ENCODE measurements around the gene ADAM15. TPM values are rescaled to one million over a fixed set of nuclear protein-coding genes. Genes with fewer than 3 reads are reported as not detected.

Gene ADAM15
- total and polyA plus RNA-seq, 4 donors = 49.5 to 233 (median 160) TPM

DNA sequence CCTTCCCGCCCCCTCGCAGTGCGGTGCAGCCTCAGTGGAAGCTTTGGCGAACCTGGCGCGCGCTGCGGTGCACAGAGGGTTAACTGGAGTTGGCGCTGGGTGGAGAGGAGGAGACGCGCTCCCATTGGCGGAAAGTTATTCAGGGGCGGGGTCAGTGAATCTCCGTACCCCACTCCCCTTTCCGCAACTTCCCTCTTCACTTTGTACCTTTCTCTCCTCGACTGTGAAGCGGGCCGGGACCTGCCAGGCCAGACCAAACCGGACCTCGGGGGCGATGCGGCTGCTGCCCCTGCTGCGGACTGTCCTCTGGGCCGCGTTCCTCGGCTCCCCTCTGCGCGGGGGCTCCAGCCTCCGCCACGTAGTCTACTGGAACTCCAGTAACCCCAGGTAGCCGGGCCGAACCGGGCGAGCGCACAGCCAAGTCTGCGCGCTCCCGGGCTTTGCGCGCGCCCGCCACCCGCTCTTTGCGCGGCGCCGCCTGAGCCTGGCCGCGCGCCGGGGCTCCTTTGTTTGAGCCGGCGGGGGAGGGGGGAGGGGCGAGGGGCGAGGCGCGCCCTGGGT lies 12.5 kb downstream of the ADAM15 start, which contains the start of gene EFNA4:
TSS of gene EFNA4 (plus strand) at position 191 of the 561 bp plus-strand sequence. CDS start at position 275, 84 bp downstream.
- Histone ChIP-seq H3K9ac (ENCODE audit: insufficient read depth in 1 of 2, low read length in 2 of 2) (peak within 1 kb of the TSS; percentile 46 to 90), H3K9me3 (ENCODE audit: control insufficient read depth in 4 of 4, insufficient read depth in 3 of 4, low read length in 3 of 4) (no peaks in the 10 kb centered on the region), H3K4me1 (ENCODE audit: control insufficient read depth in 5 of 5, insufficient read depth in 5 of 5, low read length in 5 of 5) (peaks cover 0 to 31% (median 10%) of the 10 kb centered on the region in 5 donors), H3K27ac (ENCODE audit: low read depth in 1 of 2, low read length in 1 of 2) (peak within 1 kb of the TSS; percentile 81 to 89), H3K4me3 (peak within 1 kb of the TSS; percentile 67), H3K27me3 (ENCODE audit: control insufficient read depth in 3 of 3, insufficient read depth in 3 of 3, low read length in 2 of 3) (peaks cover 0 to 4% (median 0%) of the 10 kb centered on the region in 3 donors), H3K36me3 (ENCODE audit: control insufficient read depth in 4 of 4, insufficient read depth in 4 of 4, low read length in 4 of 4) (peaks cover 0 to 15% (median 6%) of the 10 kb centered on the region in 4 donors)
- TF ChIP-seq, protein P1, sequence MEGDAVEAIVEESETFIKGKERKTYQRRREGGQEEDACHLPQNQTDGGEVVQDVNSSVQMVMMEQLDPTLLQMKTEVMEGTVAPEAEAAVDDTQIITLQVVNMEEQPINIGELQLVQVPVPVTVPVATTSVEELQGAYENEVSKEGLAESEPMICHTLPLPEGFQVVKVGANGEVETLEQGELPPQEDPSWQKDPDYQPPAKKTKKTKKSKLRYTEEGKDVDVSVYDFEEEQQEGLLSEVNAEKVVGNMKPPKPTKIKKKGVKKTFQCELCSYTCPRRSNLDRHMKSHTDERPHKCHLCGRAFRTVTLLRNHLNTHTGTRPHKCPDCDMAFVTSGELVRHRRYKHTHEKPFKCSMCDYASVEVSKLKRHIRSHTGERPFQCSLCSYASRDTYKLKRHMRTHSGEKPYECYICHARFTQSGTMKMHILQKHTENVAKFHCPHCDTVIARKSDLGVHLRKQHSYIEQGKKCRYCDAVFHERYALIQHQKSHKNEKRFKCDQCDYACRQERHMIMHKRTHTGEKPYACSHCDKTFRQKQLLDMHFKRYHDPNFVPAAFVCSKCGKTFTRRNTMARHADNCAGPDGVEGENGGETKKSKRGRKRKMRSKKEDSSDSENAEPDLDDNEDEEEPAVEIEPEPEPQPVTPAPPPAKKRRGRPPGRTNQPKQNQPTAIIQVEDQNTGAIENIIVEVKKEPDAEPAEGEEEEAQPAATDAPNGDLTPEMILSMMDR (IDR thresholded peaks at IDR 0.05; ENCODE audit: control extremely low read depth, extremely low read depth) = no peak
- 0% methylated on average over 46 to 57 of the region's 57 CpGs for WGBS, 2 donors
- ATAC-seq (ENCODE audit: insufficient read depth, low FRiP score) = peak; percentile 96
- peak; percentile 91 to 95 (median 93) for DNase-seq

DNA sequence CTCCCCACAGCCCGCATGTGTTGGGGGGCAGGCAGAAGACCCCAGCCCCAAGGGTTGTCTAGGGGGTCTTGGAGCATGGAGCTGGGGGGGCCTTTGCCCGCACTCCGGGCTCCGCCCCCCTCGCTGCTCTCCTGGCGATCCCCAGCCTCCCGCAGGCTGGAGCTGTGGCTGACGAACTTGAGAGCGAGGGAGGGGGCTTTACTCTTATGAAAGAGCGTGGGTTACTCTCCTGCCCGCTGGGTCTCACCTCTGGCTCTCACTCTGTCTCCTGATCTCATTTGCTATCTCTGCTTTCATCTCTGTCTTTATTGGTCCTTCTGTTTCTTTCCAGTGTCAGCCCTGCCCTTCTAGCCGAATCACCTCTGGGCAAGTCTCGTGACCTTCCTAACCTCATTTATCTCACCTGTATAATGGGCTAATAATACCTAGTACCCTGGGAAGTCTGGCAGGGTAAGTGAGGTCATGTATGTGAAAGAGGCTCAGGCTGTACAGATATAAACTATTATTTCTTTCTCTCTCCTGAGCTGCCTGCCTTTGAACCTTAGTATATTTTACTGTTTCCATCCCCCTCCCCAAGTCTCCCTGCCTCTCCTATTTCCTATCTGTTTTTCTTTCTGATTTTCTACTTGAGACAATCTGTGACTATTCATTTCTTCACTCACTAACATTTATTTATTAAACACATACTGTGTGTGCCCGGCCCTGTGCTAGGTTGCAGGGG lies 13.2 kb downstream of the ADAM15 start:
- H3K9ac ChIP-seq (ENCODE audit: insufficient read depth in 1 of 2, low read length in 2 of 2) = peak overlapping the region; percentile 46 to 90

DNA sequence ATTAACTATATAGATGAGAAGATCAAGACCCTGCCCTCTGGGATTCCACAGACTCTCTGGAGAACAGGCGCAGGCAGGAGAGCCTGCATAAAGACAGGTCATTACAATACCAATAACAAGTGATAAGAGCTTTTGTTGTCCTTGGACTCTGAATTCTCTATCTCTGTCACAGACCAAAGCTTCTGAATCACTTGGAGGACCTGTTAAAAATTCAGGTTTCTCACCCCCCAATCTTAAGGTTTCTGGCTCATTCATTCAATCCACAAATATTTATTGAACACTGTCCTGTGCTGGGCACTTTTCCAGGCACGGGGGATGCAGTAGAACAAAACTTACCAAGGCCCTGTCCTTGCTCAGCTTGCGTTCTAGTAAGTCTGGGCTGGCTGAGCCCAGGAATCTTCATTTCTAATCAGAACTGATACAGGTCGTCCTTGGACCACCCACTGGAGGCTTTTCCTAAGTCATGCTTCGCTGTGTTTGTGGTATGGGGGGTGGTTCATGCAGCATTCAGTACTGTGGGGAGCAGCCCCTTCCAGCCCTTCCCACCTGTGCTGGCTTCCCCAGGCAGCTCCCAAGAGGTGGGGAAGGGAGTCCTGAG lies 13.8 kb downstream of the ADAM15 start:
- no peak for ATAC-seq (ENCODE audit: insufficient read depth, low FRiP score)
- DNase-seq = no peak
- WGBS, 2 donors = 78 to 81% methylated on average over 5 of the region's 5 CpGs
- TF ChIP-seq, protein P1 (IDR thresholded peaks at IDR 0.05; ENCODE audit: control extremely low read depth, extremely low read depth) = no peak
- Histone ChIP-seq H3K9ac (ENCODE audit: insufficient read depth in 1 of 2, low read length in 2 of 2) (no peak overlapping the region), H3K4me1 (ENCODE audit: control insufficient read depth in 5 of 5, insufficient read depth in 5 of 5, low read length in 5 of 5) (peaks cover 0 to 33% (median 10%) of the 10 kb centered on the region in 5 donors), H3K27me3 (ENCODE audit: control insufficient read depth in 3 of 3, insufficient read depth in 3 of 3, low read length in 2 of 3) (peaks cover 0 to 4% (median 0%) of the 10 kb centered on the region in 3 donors), H3K36me3 (ENCODE audit: control insufficient read depth in 4 of 4, insufficient read depth in 4 of 4, low read length in 4 of 4) (peaks cover 0 to 12% (median 10%) of the 10 kb centered on the region in 4 donors), H3K27ac (ENCODE audit: low read depth in 1 of 2, low read length in 1 of 2) (no peak overlapping the region), H3K9me3 (ENCODE audit: control insufficient read depth in 4 of 4, insufficient read depth in 3 of 4, low read length in 3 of 4) (no peaks in the 10 kb centered on the region), H3K4me3 (no peak overlapping the region)

More for the DNA sequence above, 13.2 kb downstream of the ADAM15 start:
- Histone ChIP-seq H3K27me3 (ENCODE audit: control insufficient read depth in 3 of 3, insufficient read depth in 3 of 3, low read length in 2 of 3) (peaks cover 0 to 4% (median 0%) of the 10 kb centered on the region in 3 donors), H3K27ac (ENCODE audit: low read depth in 1 of 2, low read length in 1 of 2) (no peak overlapping the region), H3K36me3 (ENCODE audit: control insufficient read depth in 4 of 4, insufficient read depth in 4 of 4, low read length in 4 of 4) (peaks cover 0 to 16% (median 10%) of the 10 kb centered on the region in 4 donors), H3K4me1 (ENCODE audit: control insufficient read depth in 5 of 5, insufficient read depth in 5 of 5, low read length in 5 of 5) (peaks cover 0 to 31% (median 10%) of the 10 kb centered on the region in 5 donors), H3K4me3 (peak overlapping the region; percentile 12), H3K9me3 (ENCODE audit: control insufficient read depth in 4 of 4, insufficient read depth in 3 of 4, low read length in 3 of 4) (no peaks in the 10 kb centered on the region)
- ATAC-seq (ENCODE audit: insufficient read depth, low FRiP score) (no peak), DNase-seq (peak; percentile 69 to 75 (median 73))
- TF ChIP-seq, protein P1 (IDR thresholded peaks at IDR 0.05; ENCODE audit: control extremely low read depth, extremely low read depth) = no peak
- WGBS, 2 donors = 10 to 15% methylated on average over 9 to 14 of the region's 14 CpGs

Data from lung (tissue), 12 donors.